GM23248 (cell line): ENCODE data around the gene UVRAG. TPM values are rescaled to one million over a fixed set of nuclear protein-coding genes. Genes with fewer than 3 reads are reported as not detected.

ENCODE experiments used
- DNase-seq: peaks from one replicate; pipeline ENCODE4 v3.0.0-alpha.2; 2015
- H2AFZ ChIP-seq: fragments of 200-600 bp; sonication (generic); 2 replicates; pipeline ENCODE4 v1.6.1; 2016; ENCODE audit warnings: antibody characterized with exemption
- H3F3A ChIP-seq: fragments of 200-600 bp; sonication (generic); 2 replicates; pipeline ENCODE4 v1.6.1; 2016; ENCODE audit warnings: mild to moderate bottlenecking, antibody characterized with exemption, mixed run types; ENCODE audit not compliant: insufficient read depth
- H3K27ac ChIP-seq: fragments of 200-600 bp; sonication (generic); 2 replicates; pipeline ENCODE4 v1.5.1; 2016; ENCODE audit warnings: mild to moderate bottlenecking
- H3K27me3 ChIP-seq: fragments of 200-600 bp; sonication (generic); replicated peaks from 2 replicates; pipeline ENCODE4 v1.6.1; 2016; ENCODE audit warnings: mild to moderate bottlenecking; ENCODE audit not compliant: insufficient read depth
- H3K36me3 ChIP-seq: fragments of 200-600 bp; sonication (generic); 2 replicates; pipeline ENCODE4 v1.6.1; 2016; ENCODE audit warnings: low read depth, mild to moderate bottlenecking
- H3K4me1 ChIP-seq: fragments of 200-600 bp; sonication (generic); 2 replicates; pipeline ENCODE4 v1.6.1; 2016; ENCODE audit warnings: mild to moderate bottlenecking; ENCODE audit not compliant: insufficient read depth
- H3K4me2 ChIP-seq: fragments of 200-600 bp; sonication (generic); one replicate; pipeline ENCODE4 v1.6.1; 2016; ENCODE audit warnings: mild to moderate bottlenecking; ENCODE audit not compliant: unreplicated experiment
- H3K4me3 ChIP-seq: fragments of 200-600 bp; sonication (generic); 2 replicates; pipeline ENCODE4 v1.5.1; 2016; ENCODE audit warnings: mild to moderate bottlenecking
- H3K79me2 ChIP-seq: fragments of 200-600 bp; sonication (generic); 2 replicates; pipeline ENCODE4 v1.6.1; 2016; ENCODE audit warnings: mild to moderate bottlenecking; ENCODE audit not compliant: insufficient read depth
- H3K9ac ChIP-seq: fragments of 200-600 bp; sonication (generic); 2 replicates; pipeline ENCODE4 v1.6.1; 2016; ENCODE audit warnings: mild to moderate bottlenecking
- H3K9me2 ChIP-seq: fragments of 200-600 bp; sonication (generic); 2 replicates; pipeline ENCODE4 v1.6.1; 2016; ENCODE audit warnings: mixed run types, mild to moderate bottlenecking, moderate library complexity; ENCODE audit not compliant: insufficient read depth
- H3K9me3 ChIP-seq: fragments of 200-600 bp; sonication (generic); one replicate; pipeline ENCODE4 v1.6.1; 2017; ENCODE audit warnings: low read depth
- H4K20me1 ChIP-seq: fragments of 200-600 bp; sonication (generic); 2 replicates; pipeline ENCODE4 v1.6.0; 2016; ENCODE audit not compliant: insufficient read depth
- EZH2 ChIP-seq: fragments of 200-600 bp; sonication (generic); IDR thresholded peaks from 2 replicates; pipeline ENCODE4 v1.6.1; 2018; ENCODE audit warnings: antibody characterized with exemption, mild to moderate bottlenecking; ENCODE audit not compliant: insufficient read depth, poor library complexity, severe bottlenecking
- EZH2phosphoT487 ChIP-seq: fragments of 200-600 bp; sonication (generic); IDR thresholded peaks from 2 replicates; pipeline ENCODE4 v1.6.1; 2018; ENCODE audit warnings: antibody characterized with exemption, moderate library complexity, mild to moderate bottlenecking, low read depth; ENCODE audit not compliant: insufficient read depth
- WGBS, 2 experiments: methylation state at CpG; one replicate each; pipeline ENCODE4 v1.1.6; 2015 to 2017; ENCODE audit warnings: low lambda C conversion rate in 2 of 2, low coverage in 1 of 2; ENCODE audit errors: missing lambda C conversion rate in 2 of 2; 5-methylcytosine and 5-hydroxymethylcytosine counted together
- in situ Hi-C: fragments of 300-500 bp; cut with MboI; formaldehyde crosslinking; loops from 2 replicates; pipeline ENCODE4 v1.15.0; 2020
- polyA plus RNA-seq: library from polyadenylated mRNA; unstranded; fragments of >200 nt; fragmentation: Nextera tagmentation; extraction: Ambion mirVana; gene quantifications from 2 replicates; pipeline ENCODE4 v1.2.1, GENCODE V29; 2016
- total RNA-seq: library from RNA; depleted of rRNA; stranded (reverse); fragments of >200 nt; shearing (Covaris generic); gene quantifications from 2 replicates; pipeline ENCODE4 v1.2.3, GENCODE V29; 2014

The UVRAG gene
- total and polyA plus RNA-seq, 2 experiments from 2014 or later = 9.9 to 11.0 TPM

DNA sequence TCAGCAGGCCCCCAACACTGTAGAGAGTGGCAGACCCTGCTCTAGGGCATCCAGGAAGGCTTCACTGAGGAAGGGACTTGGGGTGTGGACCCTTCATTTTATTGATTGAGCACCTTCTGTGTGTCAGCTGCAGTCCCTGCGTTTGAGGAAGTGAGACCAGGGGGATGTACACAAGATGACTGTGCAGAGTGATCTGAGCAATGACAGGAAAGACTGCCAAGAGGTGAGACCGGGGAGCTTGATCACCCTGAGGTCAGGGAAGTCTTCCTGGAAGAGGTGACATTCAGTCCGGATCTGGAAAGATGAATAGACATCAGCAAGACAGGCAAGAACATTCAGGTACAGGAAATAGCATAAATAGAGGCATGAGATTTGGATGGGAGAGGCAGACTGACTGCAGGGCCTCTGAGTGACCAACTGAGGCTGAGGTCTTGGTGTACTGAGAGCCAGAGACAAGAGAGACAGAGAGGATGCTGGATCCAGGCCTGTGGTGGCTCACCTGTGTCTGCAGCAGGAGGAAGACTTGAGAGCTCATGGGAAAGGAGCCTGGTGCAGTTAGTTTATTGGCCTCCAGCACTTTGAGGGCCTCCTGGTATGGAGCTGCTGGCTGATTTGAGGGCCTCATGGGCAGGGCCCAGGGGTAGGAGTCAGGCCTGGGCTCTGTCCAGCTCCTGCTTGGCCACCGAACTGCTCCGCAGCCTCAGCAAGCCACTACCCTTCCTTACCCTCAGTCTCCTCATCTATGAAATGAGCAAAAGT, 41.2 kb upstream of the UVRAG start:
- 68 to 71% methylated on average over 5 of the region's 5 CpGs for WGBS, 2 experiments
- Histone ChIP-seq H3F3A (peaks cover 16% of the 10 kb centered on the region), H3K79me2 (no peaks in the 10 kb centered on the region), H3K36me3 (no peaks in the 10 kb centered on the region), H3K4me2 (no peak overlapping the region), H3K9me3 (no peaks in the 10 kb centered on the region), H4K20me1 (no peaks in the 10 kb centered on the region), H3K4me1 (peaks cover 15% of the 10 kb centered on the region), H3K27me3 (no peaks in the 10 kb centered on the region), H3K27ac (no peak overlapping the region), H2AFZ (no peak overlapping the region), H3K9ac (no peak overlapping the region), H3K9me2 (no peaks in the 10 kb centered on the region), H3K4me3 (no peak overlapping the region)
- TF ChIP-seq EZH2phosphoT487 (no peak), EZH2 (no peak)
- no peak for DNase-seq
- in situ Hi-C loops = no loop called here

DNA sequence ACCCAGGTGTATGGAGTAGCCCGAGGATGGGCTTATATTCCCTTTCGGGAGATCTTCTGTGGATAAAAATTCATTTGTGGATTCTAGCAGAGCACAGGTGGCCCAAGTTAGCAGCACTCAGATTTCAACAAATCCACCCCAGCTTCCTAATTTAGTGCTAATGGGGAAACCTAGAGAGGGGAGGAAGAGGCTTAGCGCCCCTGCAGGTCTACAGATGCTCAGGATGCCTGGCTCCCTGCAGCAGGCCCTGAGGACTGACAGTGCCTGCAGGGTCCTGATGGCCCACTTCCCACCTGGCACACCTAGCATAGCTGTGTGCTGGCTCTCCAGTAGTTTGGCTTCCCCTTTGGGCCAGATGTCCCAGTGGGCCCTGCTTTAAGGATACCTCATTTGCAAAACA, 40.0 kb upstream of the UVRAG start:
- TF ChIP-seq EZH2phosphoT487 = no peak
- TF ChIP-seq EZH2 = no peak
- Histone ChIP-seq H3K4me1 (peaks cover 15% of the 10 kb centered on the region), H3K4me3 (no peak overlapping the region), H3F3A (peaks cover 11% of the 10 kb centered on the region), H3K27me3 (no peaks in the 10 kb centered on the region), H4K20me1 (no peaks in the 10 kb centered on the region), H3K36me3 (no peaks in the 10 kb centered on the region), H3K9ac (no peak overlapping the region), H3K27ac (no peak overlapping the region), H3K9me3 (no peaks in the 10 kb centered on the region), H3K4me2 (no peak overlapping the region), H3K9me2 (no peaks in the 10 kb centered on the region), H2AFZ (no peak overlapping the region), H3K79me2 (no peaks in the 10 kb centered on the region)
- 86 to 89% methylated on average over 3 of the region's 3 CpGs for WGBS, 2 experiments
- DNase-seq = no peak
- in situ Hi-C loops = no loop called here

DNA sequence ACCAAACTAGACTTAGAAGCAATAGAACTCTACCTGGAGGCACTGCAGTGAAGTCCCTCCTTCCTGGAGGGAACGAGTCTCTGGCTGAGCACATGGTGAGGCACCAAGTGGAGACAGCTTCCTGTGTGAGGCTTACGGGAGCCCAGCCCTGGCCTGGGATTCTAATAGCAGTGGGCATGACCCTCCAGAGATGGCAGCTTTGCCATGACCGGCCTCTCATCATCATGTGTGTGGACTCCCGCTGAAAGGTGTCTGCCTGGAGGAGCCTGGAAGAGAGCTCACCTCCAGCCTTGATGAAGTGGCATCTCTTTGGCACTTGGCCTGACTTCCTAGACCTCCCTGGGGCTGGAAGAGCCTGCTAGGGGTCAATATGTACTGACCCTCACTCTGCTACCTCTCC, 38.5 kb upstream of the UVRAG start:
- Histone ChIP-seq H3K36me3 (no peaks in the 10 kb centered on the region), H3K27me3 (no peaks in the 10 kb centered on the region), H3K9me3 (no peaks in the 10 kb centered on the region), H3K9ac (no peak overlapping the region), H3K4me3 (no peak overlapping the region), H3K9me2 (no peaks in the 10 kb centered on the region), H3K27ac (no peak overlapping the region), H3K79me2 (no peaks in the 10 kb centered on the region), H3K4me1 (peaks cover 10% of the 10 kb centered on the region), H3K4me2 (no peak overlapping the region), H3F3A (no peaks in the 10 kb centered on the region), H2AFZ (no peak overlapping the region), H4K20me1 (no peaks in the 10 kb centered on the region)
- 97 to 99% methylated on average over 4 of the region's 4 CpGs for WGBS, 2 experiments
- DNase-seq = no peak
- in situ Hi-C loops = no loop called here
- TF ChIP-seq EZH2 = no peak
- TF ChIP-seq EZH2phosphoT487 = no peak

GRCh38 chr11:75777461-75778110, 37.4 kb upstream of the UVRAG start:
- WGBS, 2 experiments = 91 to 94% methylated on average over 13 of the region's 13 CpGs
- H3K9me3 ChIP-seq = no peaks in the 10 kb centered on the region
- H3K4me2 ChIP-seq = no peak overlapping the region
- no peaks in the 10 kb centered on the region for H3K36me3 ChIP-seq
- TF ChIP-seq EZH2 (no peak), EZH2phosphoT487 (no peak)
- no peaks in the 10 kb centered on the region for H4K20me1 ChIP-seq
- no peaks in the 10 kb centered on the region for H3K9me2 ChIP-seq
- H3K4me3 ChIP-seq = no peak overlapping the region
- no peaks in the 10 kb centered on the region for H3K79me2 ChIP-seq
- H3K27me3 ChIP-seq = no peaks in the 10 kb centered on the region
- no peak overlapping the region for H3K27ac ChIP-seq
- in situ Hi-C loops = no loop called here
- H3F3A ChIP-seq = no peaks in the 10 kb centered on the region
- no peak overlapping the region for H2AFZ ChIP-seq
- H3K9ac ChIP-seq = no peak overlapping the region
- H3K4me1 ChIP-seq = peaks cover 6% of the 10 kb centered on the region; the same call in 1 of the 2 replicates
- DNase-seq = no peak
